ENCODE data around the gene NEIL3.

The NEIL3 gene

DNA sequence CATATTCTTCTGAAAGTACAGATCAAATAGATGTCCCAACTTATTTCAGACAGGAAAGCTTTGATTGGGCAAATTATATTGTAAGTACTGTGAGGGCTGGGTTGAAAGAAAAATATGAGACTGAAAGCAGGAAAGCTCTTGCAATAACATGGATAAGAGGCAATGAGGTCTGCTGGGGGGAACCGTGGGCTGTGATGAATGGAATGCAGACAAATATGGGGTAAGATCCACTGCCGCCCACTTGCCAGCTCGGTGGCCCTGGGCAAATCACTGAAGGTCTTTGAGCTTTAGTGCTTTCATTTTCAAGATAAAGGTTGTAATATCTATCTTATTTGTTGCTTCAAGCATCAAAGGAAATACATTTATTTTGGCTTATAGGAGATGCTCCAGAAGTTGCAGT lies 81.6 kb downstream of the NEIL3 start:
- no peak overlapping the region for H3K4me3 ChIP-seq (ENCODE audit: low read length)
- H3K9me3 ChIP-seq (ENCODE audit: control insufficient read depth, insufficient read depth, low read length) = no peaks in the 10 kb centered on the region
- no peaks in the 10 kb centered on the region for H3K4me1 ChIP-seq (ENCODE audit: control insufficient read depth, low read length)
- H3K36me3 ChIP-seq (ENCODE audit: control insufficient read depth, low read length) = no peaks in the 10 kb centered on the region
- no peak overlapping the region for H3K27ac ChIP-seq (ENCODE audit: low read depth, low read length)
- peaks cover 11% of the 10 kb centered on the region; the same call in 1 of the 2 replicates for H3K27me3 ChIP-seq (ENCODE audit: control insufficient read depth, low read length)
- H3K9me2 ChIP-seq (replicated peaks; ENCODE audit: control insufficient read depth, low read length) = no peaks in the 10 kb centered on the region
- H3K79me2 ChIP-seq (ENCODE audit: control insufficient read depth, low read length) = no peaks in the 10 kb centered on the region
- no peaks in the 10 kb centered on the region for H4K20me1 ChIP-seq (ENCODE audit: control insufficient read depth, insufficient read depth, low read depth, low read length)
- H3K4me2 ChIP-seq (ENCODE audit: low read length) = no peak overlapping the region
- H3F3A ChIP-seq (ENCODE audit: control insufficient read depth, insufficient read depth) = no peaks in the 10 kb centered on the region
- no peak for TF ChIP-seq EZH2phosphoT487 (IDR thresholded peaks at IDR 0.05; ENCODE audit: borderline replicate concordance, low read length)
- TF ChIP-seq, protein P1, sequence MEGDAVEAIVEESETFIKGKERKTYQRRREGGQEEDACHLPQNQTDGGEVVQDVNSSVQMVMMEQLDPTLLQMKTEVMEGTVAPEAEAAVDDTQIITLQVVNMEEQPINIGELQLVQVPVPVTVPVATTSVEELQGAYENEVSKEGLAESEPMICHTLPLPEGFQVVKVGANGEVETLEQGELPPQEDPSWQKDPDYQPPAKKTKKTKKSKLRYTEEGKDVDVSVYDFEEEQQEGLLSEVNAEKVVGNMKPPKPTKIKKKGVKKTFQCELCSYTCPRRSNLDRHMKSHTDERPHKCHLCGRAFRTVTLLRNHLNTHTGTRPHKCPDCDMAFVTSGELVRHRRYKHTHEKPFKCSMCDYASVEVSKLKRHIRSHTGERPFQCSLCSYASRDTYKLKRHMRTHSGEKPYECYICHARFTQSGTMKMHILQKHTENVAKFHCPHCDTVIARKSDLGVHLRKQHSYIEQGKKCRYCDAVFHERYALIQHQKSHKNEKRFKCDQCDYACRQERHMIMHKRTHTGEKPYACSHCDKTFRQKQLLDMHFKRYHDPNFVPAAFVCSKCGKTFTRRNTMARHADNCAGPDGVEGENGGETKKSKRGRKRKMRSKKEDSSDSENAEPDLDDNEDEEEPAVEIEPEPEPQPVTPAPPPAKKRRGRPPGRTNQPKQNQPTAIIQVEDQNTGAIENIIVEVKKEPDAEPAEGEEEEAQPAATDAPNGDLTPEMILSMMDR (IDR thresholded peaks at IDR 0.05; ENCODE audit: low read depth, low read length, poor library complexity, severe bottlenecking) = no peak

DNA sequence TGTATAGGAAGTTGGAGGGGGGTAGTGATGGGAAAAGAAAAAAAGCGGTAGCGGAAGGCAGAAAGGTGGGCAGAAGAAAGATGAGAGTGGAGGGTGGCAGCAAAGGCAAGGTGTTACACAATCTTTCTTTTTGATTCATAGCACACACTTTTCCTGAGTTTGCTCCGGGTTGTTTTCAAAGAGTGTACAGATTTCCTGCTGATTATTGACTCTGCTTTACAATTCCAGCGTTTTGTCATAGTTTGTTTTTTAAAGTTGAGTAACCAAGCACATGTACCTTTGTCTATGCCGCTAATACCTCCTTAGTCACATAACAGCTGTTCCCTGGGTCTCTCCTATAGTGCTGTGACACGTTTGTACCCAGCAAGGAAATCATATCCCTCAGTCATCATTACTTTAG lies 82.3 kb downstream of the NEIL3 start:
- H3K9me3 ChIP-seq (ENCODE audit: control insufficient read depth, insufficient read depth, low read length) = no peaks in the 10 kb centered on the region
- H3K4me2 ChIP-seq (ENCODE audit: low read length) = no peak overlapping the region
- H3K27me3 ChIP-seq (ENCODE audit: control insufficient read depth, low read length) = peaks cover 11% of the 10 kb centered on the region; the same call in 1 of the 2 replicates
- no peaks in the 10 kb centered on the region for H3K36me3 ChIP-seq (ENCODE audit: control insufficient read depth, low read length)
- H4K20me1 ChIP-seq (ENCODE audit: control insufficient read depth, insufficient read depth, low read depth, low read length) = no peaks in the 10 kb centered on the region
- TF ChIP-seq, protein P1 (IDR thresholded peaks at IDR 0.05; ENCODE audit: low read depth, low read length, poor library complexity, severe bottlenecking) = no peak
- no peak for TF ChIP-seq EZH2phosphoT487 (IDR thresholded peaks at IDR 0.05; ENCODE audit: borderline replicate concordance, low read length)
- H3F3A ChIP-seq (ENCODE audit: control insufficient read depth, insufficient read depth) = no peaks in the 10 kb centered on the region
- no peaks in the 10 kb centered on the region for H3K9me2 ChIP-seq (replicated peaks; ENCODE audit: control insufficient read depth, low read length)
- no peaks in the 10 kb centered on the region for H3K79me2 ChIP-seq (ENCODE audit: control insufficient read depth, low read length)
- H3K4me3 ChIP-seq (ENCODE audit: low read length) = no peak overlapping the region
- H3K4me1 ChIP-seq (ENCODE audit: control insufficient read depth, low read length) = no peaks in the 10 kb centered on the region
- no peak overlapping the region for H3K27ac ChIP-seq (ENCODE audit: low read depth, low read length)

DNA sequence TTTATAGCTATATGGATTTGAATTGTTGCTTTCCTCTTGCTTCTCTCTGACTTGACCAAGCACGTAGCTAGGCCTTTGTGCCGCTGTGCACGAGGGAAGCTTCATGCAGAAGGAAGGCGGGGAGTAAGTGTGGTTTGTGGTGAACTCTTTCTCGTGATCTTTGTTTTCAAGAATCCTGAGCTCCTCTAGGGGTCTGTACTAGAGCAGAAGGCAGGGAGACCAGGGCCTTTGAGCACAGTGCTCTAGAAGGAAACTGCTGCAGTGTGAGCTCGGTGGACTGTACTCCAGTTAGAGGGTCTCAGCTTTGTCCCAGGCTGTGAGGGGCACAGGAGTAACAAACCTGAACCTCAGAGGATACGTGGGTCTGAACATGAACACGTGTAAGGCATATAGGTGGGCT lies 83.6 kb downstream of the NEIL3 start:
- H4K20me1 ChIP-seq (ENCODE audit: control insufficient read depth, insufficient read depth, low read depth, low read length) = no peaks in the 10 kb centered on the region
- H3K36me3 ChIP-seq (ENCODE audit: control insufficient read depth, low read length) = no peaks in the 10 kb centered on the region
- no peak overlapping the region for H3K4me2 ChIP-seq (ENCODE audit: low read length)
- no peaks in the 10 kb centered on the region for H3K4me1 ChIP-seq (ENCODE audit: control insufficient read depth, low read length)
- no peaks in the 10 kb centered on the region for H3K9me2 ChIP-seq (replicated peaks; ENCODE audit: control insufficient read depth, low read length)
- no peak overlapping the region for H3K27ac ChIP-seq (ENCODE audit: low read depth, low read length)
- no peak for TF ChIP-seq EZH2phosphoT487 (IDR thresholded peaks at IDR 0.05; ENCODE audit: borderline replicate concordance, low read length)
- TF ChIP-seq, protein P1 (IDR thresholded peaks at IDR 0.05; ENCODE audit: low read depth, low read length, poor library complexity, severe bottlenecking) = no peak
- H3F3A ChIP-seq (ENCODE audit: control insufficient read depth, insufficient read depth) = no peaks in the 10 kb centered on the region
- no peaks in the 10 kb centered on the region for H3K9me3 ChIP-seq (ENCODE audit: control insufficient read depth, insufficient read depth, low read length)
- H3K4me3 ChIP-seq (ENCODE audit: low read length) = no peak overlapping the region
- no peaks in the 10 kb centered on the region for H3K79me2 ChIP-seq (ENCODE audit: control insufficient read depth, low read length)
- H3K27me3 ChIP-seq (ENCODE audit: control insufficient read depth, low read length) = peaks cover 11% of the 10 kb centered on the region; the same call in 1 of the 2 replicates
